ENCODE data around the gene TRPM3.
A peak's percentile ranks its signal among the peaks of the same experiment; 100 is the strongest.

TRPM3 gene

DNA sequence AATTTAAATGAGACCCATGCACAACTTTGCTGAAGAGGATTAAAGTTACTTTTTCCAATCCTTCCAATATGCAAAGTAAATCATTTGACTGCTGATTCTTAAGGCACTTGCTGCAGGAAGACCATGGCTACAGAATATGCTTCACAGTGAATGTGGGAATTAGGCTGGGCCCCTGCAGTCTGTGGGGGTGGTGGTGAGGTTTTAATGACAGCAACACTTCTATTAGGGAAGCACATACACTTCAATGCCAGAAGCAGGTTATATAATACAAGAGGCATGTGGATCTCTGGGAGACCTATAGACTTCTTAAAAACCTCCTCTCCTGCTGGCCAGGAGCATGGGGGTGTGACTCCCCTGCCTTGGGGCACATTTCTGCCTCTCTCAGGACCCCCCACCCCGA lies 582.4 kb downstream of the TRPM3 start (continued):
- TF ChIP-seq, protein P1, sequence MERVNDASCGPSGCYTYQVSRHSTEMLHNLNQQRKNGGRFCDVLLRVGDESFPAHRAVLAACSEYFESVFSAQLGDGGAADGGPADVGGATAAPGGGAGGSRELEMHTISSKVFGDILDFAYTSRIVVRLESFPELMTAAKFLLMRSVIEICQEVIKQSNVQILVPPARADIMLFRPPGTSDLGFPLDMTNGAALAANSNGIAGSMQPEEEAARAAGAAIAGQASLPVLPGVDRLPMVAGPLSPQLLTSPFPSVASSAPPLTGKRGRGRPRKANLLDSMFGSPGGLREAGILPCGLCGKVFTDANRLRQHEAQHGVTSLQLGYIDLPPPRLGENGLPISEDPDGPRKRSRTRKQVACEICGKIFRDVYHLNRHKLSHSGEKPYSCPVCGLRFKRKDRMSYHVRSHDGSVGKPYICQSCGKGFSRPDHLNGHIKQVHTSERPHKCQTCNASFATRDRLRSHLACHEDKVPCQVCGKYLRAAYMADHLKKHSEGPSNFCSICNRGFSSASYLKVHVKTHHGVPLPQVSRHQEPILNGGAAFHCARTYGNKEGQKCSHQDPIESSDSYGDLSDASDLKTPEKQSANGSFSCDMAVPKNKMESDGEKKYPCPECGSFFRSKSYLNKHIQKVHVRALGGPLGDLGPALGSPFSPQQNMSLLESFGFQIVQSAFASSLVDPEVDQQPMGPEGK (CRISPR knock-in tag; IDR thresholded peaks at IDR 0.05; ENCODE audit: borderline replicate concordance), result no peak
- no peak for TF ChIP-seq TOX (CRISPR knock-in tag; IDR thresholded peaks at IDR 0.05; ENCODE audit: borderline replicate concordance)
- TF ChIP-seq ZNF8 (CRISPR knock-in tag; IDR thresholded peaks at IDR 0.05), result no peak
- TF ChIP-seq TCF4 (CRISPR knock-in tag; IDR thresholded peaks at IDR 0.05; ENCODE audit: borderline replicate concordance), result no peak
- no peak for TF ChIP-seq RARB (CRISPR knock-in tag; IDR thresholded peaks at IDR 0.05)
- no peak for TF ChIP-seq ISL1 (CRISPR knock-in tag; IDR thresholded peaks at IDR 0.05)
- TF ChIP-seq SNAI2 (CRISPR knock-in tag; IDR thresholded peaks at IDR 0.05), result no peak

DNA sequence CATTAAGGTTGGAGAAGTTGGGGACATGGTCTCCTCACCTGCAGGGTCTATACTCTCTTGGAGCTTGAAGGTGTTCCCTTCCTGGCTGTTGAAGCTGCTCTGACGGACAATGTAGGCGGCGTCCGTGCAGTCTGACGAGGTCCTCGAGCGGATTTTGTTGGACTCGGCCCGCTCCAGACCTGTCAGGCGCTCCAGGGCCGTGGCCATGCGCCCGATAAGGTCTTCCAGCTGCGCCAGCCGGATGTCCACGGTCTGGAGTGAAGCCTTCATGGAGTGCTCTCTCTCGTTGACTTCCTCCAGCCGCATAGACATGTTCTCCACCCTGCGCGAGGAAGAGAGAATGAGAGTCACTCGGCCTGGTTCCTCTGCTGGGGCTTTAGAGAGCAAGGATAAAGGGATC lies 584.3 kb downstream of the TRPM3 start:
- TF ChIP-seq ZNF565 (CRISPR knock-in tag; conservative IDR thresholded peaks at IDR 0.05; ENCODE audit: low read depth) (no peak), ESRRG (CRISPR knock-in tag; IDR thresholded peaks at IDR 0.05) (no peak), ISL1 (CRISPR knock-in tag; IDR thresholded peaks at IDR 0.05) (no peak), BACH2 (CRISPR knock-in tag; IDR thresholded peaks at IDR 0.05; ENCODE audit: borderline replicate concordance) (no peak)
- TF ChIP-seq, protein P2, sequence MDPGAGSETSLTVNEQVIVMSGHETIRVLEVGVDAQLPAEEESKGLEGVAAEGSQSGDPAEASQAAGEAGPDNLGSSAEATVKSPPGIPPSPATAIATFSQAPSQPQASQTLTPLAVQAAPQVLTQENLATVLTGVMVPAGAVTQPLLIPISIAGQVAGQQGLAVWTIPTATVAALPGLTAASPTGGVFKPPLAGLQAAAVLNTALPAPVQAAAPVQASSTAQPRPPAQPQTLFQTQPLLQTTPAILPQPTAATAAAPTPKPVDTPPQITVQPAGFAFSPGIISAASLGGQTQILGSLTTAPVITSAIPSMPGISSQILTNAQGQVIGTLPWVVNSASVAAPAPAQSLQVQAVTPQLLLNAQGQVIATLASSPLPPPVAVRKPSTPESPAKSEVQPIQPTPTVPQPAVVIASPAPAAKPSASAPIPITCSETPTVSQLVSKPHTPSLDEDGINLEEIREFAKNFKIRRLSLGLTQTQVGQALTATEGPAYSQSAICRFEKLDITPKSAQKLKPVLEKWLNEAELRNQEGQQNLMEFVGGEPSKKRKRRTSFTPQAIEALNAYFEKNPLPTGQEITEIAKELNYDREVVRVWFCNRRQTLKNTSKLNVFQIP (CRISPR knock-in tag; IDR thresholded peaks at IDR 0.05; ENCODE audit: borderline replicate concordance, low read depth), result no peak
- no peak for ATAC-seq

DNA sequence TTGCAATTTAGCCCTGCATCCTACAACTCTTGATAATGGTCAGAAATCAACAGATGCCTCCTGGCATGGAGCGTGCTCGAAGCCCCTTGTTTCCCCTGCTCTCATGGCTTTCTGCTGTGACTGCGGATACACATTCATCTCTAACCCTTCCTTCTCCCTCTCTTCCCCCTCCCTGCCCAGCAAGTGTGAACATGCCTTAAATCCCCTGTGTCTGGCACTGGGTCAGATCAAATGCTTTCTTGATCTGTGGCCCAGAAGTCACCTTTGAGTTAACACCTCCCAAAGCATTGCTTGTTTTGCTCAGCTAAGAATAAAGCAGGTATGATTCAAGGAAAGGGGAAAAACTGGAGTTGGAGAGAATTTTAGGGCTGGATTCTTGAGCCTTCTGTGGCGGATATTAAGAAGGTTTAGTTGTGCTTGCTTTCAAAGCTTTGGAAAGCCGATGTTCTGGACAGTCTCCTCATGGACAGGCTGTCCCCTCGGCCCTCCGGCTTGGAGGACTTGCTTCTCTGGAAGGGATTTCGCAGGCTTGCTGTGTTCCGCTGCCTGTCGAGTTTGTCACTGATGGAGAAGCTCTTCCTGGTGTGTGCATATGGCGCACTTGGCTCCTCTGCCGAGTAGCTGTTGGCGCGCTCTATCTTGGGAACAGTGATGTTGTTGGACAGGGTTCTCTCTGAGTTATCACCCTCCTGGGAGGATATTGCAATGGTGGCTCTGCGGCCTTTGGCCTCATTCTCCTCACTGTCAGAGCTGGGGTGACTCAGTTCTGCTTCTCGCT lies 585.7 kb downstream of the TRPM3 start:
- no peak for ATAC-seq
- TF ChIP-seq, protein P3, sequence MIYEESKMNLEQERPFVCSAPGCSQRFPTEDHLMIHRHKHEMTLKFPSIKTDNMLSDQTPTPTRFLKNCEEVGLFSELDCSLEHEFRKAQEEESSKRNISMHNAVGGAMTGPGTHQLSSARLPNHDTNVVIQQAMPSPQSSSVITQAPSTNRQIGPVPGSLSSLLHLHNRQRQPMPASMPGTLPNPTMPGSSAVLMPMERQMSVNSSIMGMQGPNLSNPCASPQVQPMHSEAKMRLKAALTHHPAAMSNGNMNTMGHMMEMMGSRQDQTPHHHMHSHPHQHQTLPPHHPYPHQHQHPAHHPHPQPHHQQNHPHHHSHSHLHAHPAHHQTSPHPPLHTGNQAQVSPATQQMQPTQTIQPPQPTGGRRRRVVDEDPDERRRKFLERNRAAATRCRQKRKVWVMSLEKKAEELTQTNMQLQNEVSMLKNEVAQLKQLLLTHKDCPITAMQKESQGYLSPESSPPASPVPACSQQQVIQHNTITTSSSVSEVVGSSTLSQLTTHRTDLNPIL (CRISPR knock-in tag; IDR thresholded peaks at IDR 0.05; ENCODE audit: low read depth), result no peak
- TF ChIP-seq OSR1 (CRISPR knock-in tag; IDR thresholded peaks at IDR 0.05) (no peak), ESRRG (CRISPR knock-in tag; IDR thresholded peaks at IDR 0.05) (no peak), ZNF8 (CRISPR knock-in tag; IDR thresholded peaks at IDR 0.05) (no peak), ARNTL (CRISPR knock-in tag; IDR thresholded peaks at IDR 0.05; ENCODE audit: borderline replicate concordance, low read depth) (no peak), ZC3H10 (CRISPR knock-in tag; IDR thresholded peaks at IDR 0.05) (no peak)

DNA sequence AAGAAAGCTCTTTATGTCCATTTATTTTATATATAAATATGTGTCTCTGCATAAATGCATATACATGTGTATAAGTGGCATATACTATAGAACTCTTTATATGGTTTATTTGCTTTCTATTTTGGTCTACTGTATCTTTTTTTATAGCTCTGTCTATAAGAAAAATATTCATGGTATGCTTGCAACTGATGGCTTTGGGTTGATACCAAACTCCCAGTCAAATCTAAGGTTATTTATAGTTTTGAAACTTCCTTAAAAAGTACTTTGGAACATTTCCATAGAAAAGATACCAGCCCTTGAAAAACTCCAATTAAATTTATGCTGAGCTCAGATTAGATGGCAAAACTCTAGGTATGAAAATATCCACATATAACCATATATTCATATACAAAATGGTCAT lies 587.0 kb downstream of the TRPM3 start:
- ATAC-seq, result no peak

DNA sequence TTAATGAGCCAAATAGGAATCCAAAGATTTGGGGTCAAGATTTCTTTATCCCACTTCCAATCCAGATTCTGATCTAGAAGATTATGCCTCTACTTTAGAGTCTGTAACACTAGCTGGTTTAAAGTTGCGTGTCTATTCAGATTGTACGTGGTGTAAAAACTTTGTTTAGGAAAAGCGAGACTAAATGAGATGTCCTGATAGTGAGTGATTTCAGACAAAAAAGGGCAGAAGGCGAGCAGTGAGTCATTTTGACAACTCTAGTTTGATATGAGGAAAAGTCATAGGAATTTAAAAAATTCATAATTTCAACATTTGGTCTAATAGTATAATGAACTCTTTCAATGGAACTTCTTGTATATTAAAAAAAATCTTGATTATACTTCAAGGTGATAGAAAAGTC lies 587.4 kb downstream of the TRPM3 start:
- no peak for ATAC-seq

More for the DNA sequence above, 587.0 kb downstream of the TRPM3 start:
- peak; percentile 54 for TF ChIP-seq ISL1 (CRISPR knock-in tag; IDR thresholded peaks at IDR 0.05)
- no peak for TF ChIP-seq GLIS3 (CRISPR knock-in tag; IDR thresholded peaks at IDR 0.05)

DNA sequence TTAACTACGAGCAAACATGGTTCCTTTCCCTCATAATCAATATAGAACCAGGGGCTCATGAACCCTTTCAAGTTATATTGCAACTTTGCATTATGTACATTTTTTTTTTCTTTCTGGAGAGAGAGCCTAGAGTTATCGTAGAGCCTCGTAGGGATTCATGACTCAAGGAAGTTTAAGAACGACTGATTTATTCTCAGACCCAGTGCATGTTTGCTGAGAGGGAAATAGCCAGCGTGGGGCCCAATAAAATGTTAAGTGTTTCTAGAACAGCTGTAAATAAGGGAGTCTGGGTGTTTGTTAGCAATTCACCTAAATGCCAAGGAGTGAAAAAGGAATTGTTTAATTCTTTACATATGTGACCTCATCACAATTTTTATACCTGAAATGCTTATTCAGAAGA lies 587.9 kb downstream of the TRPM3 start:
- no peak for ATAC-seq
- TF ChIP-seq ZNF565 (CRISPR knock-in tag; conservative IDR thresholded peaks at IDR 0.05; ENCODE audit: low read depth) (no peak), ZNF70 (CRISPR knock-in tag; IDR thresholded peaks at IDR 0.05) (no peak), ISL1 (CRISPR knock-in tag; IDR thresholded peaks at IDR 0.05) (no peak), ZC3H10 (CRISPR knock-in tag; IDR thresholded peaks at IDR 0.05) (no peak), ZFP30 (CRISPR knock-in tag; IDR thresholded peaks at IDR 0.05) (no peak), ZNF8 (CRISPR knock-in tag; IDR thresholded peaks at IDR 0.05) (no peak)
- TF ChIP-seq, protein P3 (CRISPR knock-in tag; IDR thresholded peaks at IDR 0.05; ENCODE audit: low read depth), result no peak

More for the DNA sequence above, 587.4 kb downstream of the TRPM3 start:
- TF ChIP-seq ZFP3 (CRISPR knock-in tag; IDR thresholded peaks at IDR 0.05), result no peak

Data from SK-N-SH treated with all-trans-retinoic acid at 6 μM for 48 hours (cell line).